Trophoblast cell (in vitro differentiated cells and primary cell): ENCODE measurements around the gene AGPAT3.

Experiments used
- DNase-seq, 2 donors: peaks; one replicate each; pipeline ENCODE4 v3.0.0-alpha.2; 2016
- H2AFZ ChIP-seq: 2 replicates; pipeline ENCODE4 v1.6.1; 2013; ENCODE audit warnings: low read length, moderate library complexity, mild to moderate bottlenecking; ENCODE audit not compliant: insufficient read depth, poor library complexity
- H2AK5ac ChIP-seq: 2 replicates; pipeline ENCODE4 v1.6.1; 2013; ENCODE audit warnings: mild to moderate bottlenecking, low read length
- H2BK120ac ChIP-seq: 2 replicates; pipeline ENCODE4 v1.6.1; 2013; ENCODE audit warnings: low read length, mild to moderate bottlenecking, moderate library complexity; ENCODE audit not compliant: insufficient read depth, poor library complexity
- H2BK12ac ChIP-seq: 2 replicates; pipeline ENCODE4 v1.6.1; 2013; ENCODE audit warnings: mild to moderate bottlenecking, low read length, moderate library complexity
- H2BK5ac ChIP-seq: 2 replicates; pipeline ENCODE4 v1.6.1; 2013; ENCODE audit warnings: low read length, low read depth, moderate library complexity, mild to moderate bottlenecking; ENCODE audit not compliant: poor library complexity
- H3K14ac ChIP-seq: 2 replicates; pipeline ENCODE4 v1.6.1; 2013; ENCODE audit warnings: mild to moderate bottlenecking, low read length
- H3K18ac ChIP-seq: 2 replicates; pipeline ENCODE4 v1.6.1; 2013; ENCODE audit warnings: mild to moderate bottlenecking, low read length
- H3K23ac ChIP-seq: 2 replicates; pipeline ENCODE4 v1.6.1; 2013; ENCODE audit warnings: low read length
- H3K27ac ChIP-seq: 2 replicates; pipeline ENCODE4 v1.5.1; 2013; ENCODE audit warnings: low read depth, mild to moderate bottlenecking, inconsistent platforms, low read length, moderate library complexity
- H3K27me3 ChIP-seq: 2 replicates; pipeline ENCODE4 v1.6.1; 2013; ENCODE audit warnings: inconsistent platforms, mild to moderate bottlenecking, low read length, moderate library complexity; ENCODE audit not compliant: insufficient read depth
- H3K36me3 ChIP-seq, 2 experiments: 1 replicate in 1 of 2; 2 replicates in 1 of 2; pipeline ENCODE4 v1.6.1; 2013; ENCODE audit warnings: low read length in 2 of 2, mild to moderate bottlenecking in 2 of 2, moderate library complexity in 1 of 2; ENCODE audit not compliant: insufficient read depth in 2 of 2, control insufficient read depth in 1 of 2
- H3K4ac ChIP-seq: 2 replicates; pipeline ENCODE4 v1.6.1; 2013; ENCODE audit warnings: low read depth, mild to moderate bottlenecking, low read length, moderate library complexity
- H3K4me1 ChIP-seq, 2 experiments: 1 replicate in 1 of 2; 2 replicates in 1 of 2; pipeline ENCODE4 v1.6.1; 2013; ENCODE audit warnings: low read length in 2 of 2, mild to moderate bottlenecking in 2 of 2, moderate library complexity in 1 of 2; ENCODE audit not compliant: insufficient read depth in 2 of 2, control insufficient read depth in 1 of 2
- H3K4me2 ChIP-seq: 2 replicates; pipeline ENCODE4 v1.6.1; 2013; ENCODE audit warnings: inconsistent platforms, mild to moderate bottlenecking, low read length, moderate library complexity
- H3K4me3 ChIP-seq: 2 replicates; pipeline ENCODE4 v1.5.1; 2013; ENCODE audit warnings: mild to moderate bottlenecking, low read depth, low read length, inconsistent platforms
- H3K79me1 ChIP-seq: one replicate; pipeline ENCODE4 v1.6.1; 2013; ENCODE audit warnings: low read length
- H3K79me2 ChIP-seq: 2 replicates; pipeline ENCODE4 v1.6.1; 2013; ENCODE audit warnings: low read length, mild to moderate bottlenecking; ENCODE audit not compliant: control insufficient read depth, insufficient read depth, poor library complexity
- H3K9ac ChIP-seq: 2 replicates; pipeline ENCODE4 v1.6.1; 2013; ENCODE audit warnings: mild to moderate bottlenecking, low read length
- H3K9me3 ChIP-seq: 2 replicates; pipeline ENCODE4 v1.6.1; 2013; ENCODE audit warnings: low read depth, mild to moderate bottlenecking, control low read depth, inconsistent platforms, low read length; ENCODE audit not compliant: insufficient read depth
- H4K12ac ChIP-seq: 2 replicates; pipeline ENCODE4 v1.6.1; 2013; ENCODE audit warnings: low read depth, mild to moderate bottlenecking, low read length, moderate library complexity
- H4K8ac ChIP-seq: 2 replicates; pipeline ENCODE4 v1.6.1; 2013; ENCODE audit warnings: low read depth, mild to moderate bottlenecking, low read length, moderate library complexity
- H4K91ac ChIP-seq: one replicate; pipeline ENCODE4 v1.6.1; 2013; ENCODE audit warnings: low read depth, mild to moderate bottlenecking, low read length, moderate library complexity
- WGBS: extraction: QIAGEN DNeasy Blood & Tissue Kit; methylation state at CpG from one replicate; pipeline ENCODE4 v1.1.7; 2013; ENCODE audit warnings: missing lambda C conversion rate; ENCODE audit not compliant: insufficient read length, insufficient coverage; ENCODE audit errors: extremely low coverage; 5-methylcytosine and 5-hydroxymethylcytosine counted together

The AGPAT3 gene

GRCh38 chr21:44000360-44000759 is 135.3 kb downstream of the AGPAT3 start:
- no peak for DNase-seq
- H3K9ac ChIP-seq: no peak overlapping the region
- no peak overlapping the region for H2AFZ ChIP-seq
- H3K4me3 ChIP-seq: no peak overlapping the region
- H3K14ac ChIP-seq: no peak overlapping the region
- peaks cover under 1% of the 10 kb centered on the region for H3K79me1 ChIP-seq
- no peaks in the 10 kb centered on the region for H3K79me2 ChIP-seq
- no CpG with 5 or more reads among the region's 7 CpGs for WGBS
- no peak overlapping the region for H4K91ac ChIP-seq
- H3K27ac ChIP-seq: no peak overlapping the region
- no peak overlapping the region for H4K8ac ChIP-seq
- H2BK5ac ChIP-seq: no peak overlapping the region
- H3K27me3 ChIP-seq: no peaks in the 10 kb centered on the region
- H3K23ac ChIP-seq: no peak overlapping the region
- H2AK5ac ChIP-seq: no peak overlapping the region
- no peak overlapping the region for H2BK120ac ChIP-seq
- H3K4ac ChIP-seq: no peak overlapping the region
- H4K12ac ChIP-seq: no peak overlapping the region
- no peaks in the 10 kb centered on the region for H3K4me1 ChIP-seq
- no peak overlapping the region for H3K4me2 ChIP-seq
- no peaks in the 10 kb centered on the region for H3K36me3 ChIP-seq
- H3K18ac ChIP-seq: no peak overlapping the region
- H2BK12ac ChIP-seq: no peak overlapping the region
- peaks cover 6% of the 10 kb centered on the region for H3K9me3 ChIP-seq

GRCh38 chr21:44002511-44002910 is 137.5 kb downstream of the AGPAT3 start:
- Histone ChIP-seq H3K79me2 (no peaks in the 10 kb centered on the region), H2AK5ac (no peak overlapping the region), H4K91ac (no peak overlapping the region), H2BK12ac (no peak overlapping the region), H4K12ac (no peak overlapping the region), H2BK120ac (no peak overlapping the region), H3K9me3 (no peaks in the 10 kb centered on the region), H3K4me2 (no peak overlapping the region), H3K23ac (no peak overlapping the region), H2BK5ac (no peak overlapping the region), H2AFZ (no peak overlapping the region), H3K27ac (no peak overlapping the region), H4K8ac (no peak overlapping the region), H3K79me1 (peaks cover 9% of the 10 kb centered on the region), H3K27me3 (no peaks in the 10 kb centered on the region), H3K14ac (no peak overlapping the region), H3K36me3 (no peaks in the 10 kb centered on the region), H3K9ac (no peak overlapping the region), H3K4me3 (no peak overlapping the region), H3K18ac (no peak overlapping the region), H3K4ac (no peak overlapping the region), H3K4me1 (peaks cover 9% of the 10 kb centered on the region in 2 experiments)
- DNase-seq: no peak
- WGBS: no CpG with 5 or more reads among the region's 10 CpGs

GRCh38 chr21:44003307-44003966 is 138.4 kb downstream of the AGPAT3 start:
- Histone ChIP-seq H3K36me3 (no peaks in the 10 kb centered on the region), H3K23ac (no peak overlapping the region), H2BK120ac (no peak overlapping the region), H3K4me3 (no peak overlapping the region), H2AK5ac (no peak overlapping the region), H3K18ac (no peak overlapping the region), H3K79me1 (peaks cover 9% of the 10 kb centered on the region), H3K27ac (no peak overlapping the region), H3K4me2 (no peak overlapping the region), H2AFZ (no peak overlapping the region), H4K8ac (no peak overlapping the region), H3K79me2 (no peaks in the 10 kb centered on the region), H4K12ac (no peak overlapping the region), H3K14ac (no peak overlapping the region), H3K9me3 (no peaks in the 10 kb centered on the region), H3K4me1 (peaks cover 9% of the 10 kb centered on the region in 2 experiments), H3K4ac (no peak overlapping the region), H2BK5ac (no peak overlapping the region), H4K91ac (no peak overlapping the region), H2BK12ac (no peak overlapping the region), H3K27me3 (no peaks in the 10 kb centered on the region), H3K9ac (no peak overlapping the region)
- DNase-seq: no peak
- WGBS: no CpG with 5 or more reads among the region's 5 CpGs

- Histone ChIP-seq H3K9me3 (no peaks in the 10 kb centered on the region), H3K4me3 (no peak overlapping the region), H3K14ac (no peak overlapping the region), H3K4me2 (no peak overlapping the region), H3K18ac (no peak overlapping the region), H3K79me2 (no peaks in the 10 kb centered on the region), H2BK12ac (peak overlapping the region; percentile 81), H3K79me1 (peaks cover 9% of the 10 kb centered on the region), H2BK120ac (peak overlapping the region; percentile 34), H2BK5ac (peak overlapping the region; percentile 43), H2AFZ (no peak overlapping the region), H3K27ac (no peak overlapping the region), H3K4me1 (peaks cover 9% of the 10 kb centered on the region in 2 experiments), H4K91ac (peak overlapping the region; percentile 60), H4K8ac (no peak overlapping the region), H3K36me3 (no peaks in the 10 kb centered on the region), H3K9ac (no peak overlapping the region), H4K12ac (no peak overlapping the region), H2AK5ac (no peak overlapping the region), H3K4ac (no peak overlapping the region), H3K27me3 (no peaks in the 10 kb centered on the region), H3K23ac (no peak overlapping the region)
- no CpG with 5 or more reads among the region's 13 CpGs for WGBS
- no peak for DNase-seq
These were observed 140.0 kb downstream of the AGPAT3 start for GRCh38 chr21:44005071-44005470.
